HG03097 (cell line): ENCODE measurements around the gene ASB1.
"Not testable (repeated sequence)": the region's sequence is repeated elsewhere in the genome, so short reads cannot be mapped to it uniquely, and the experiment has no call there.

Source experiments
- ATAC-seq: cut with Tn5 transposase; IDR thresholded peaks from one replicate; pipeline ENCODE4 v1.9.1; 2021; ENCODE audit not compliant: unreplicated experiment, low FRiP score

The ASB1 gene

DNA sequence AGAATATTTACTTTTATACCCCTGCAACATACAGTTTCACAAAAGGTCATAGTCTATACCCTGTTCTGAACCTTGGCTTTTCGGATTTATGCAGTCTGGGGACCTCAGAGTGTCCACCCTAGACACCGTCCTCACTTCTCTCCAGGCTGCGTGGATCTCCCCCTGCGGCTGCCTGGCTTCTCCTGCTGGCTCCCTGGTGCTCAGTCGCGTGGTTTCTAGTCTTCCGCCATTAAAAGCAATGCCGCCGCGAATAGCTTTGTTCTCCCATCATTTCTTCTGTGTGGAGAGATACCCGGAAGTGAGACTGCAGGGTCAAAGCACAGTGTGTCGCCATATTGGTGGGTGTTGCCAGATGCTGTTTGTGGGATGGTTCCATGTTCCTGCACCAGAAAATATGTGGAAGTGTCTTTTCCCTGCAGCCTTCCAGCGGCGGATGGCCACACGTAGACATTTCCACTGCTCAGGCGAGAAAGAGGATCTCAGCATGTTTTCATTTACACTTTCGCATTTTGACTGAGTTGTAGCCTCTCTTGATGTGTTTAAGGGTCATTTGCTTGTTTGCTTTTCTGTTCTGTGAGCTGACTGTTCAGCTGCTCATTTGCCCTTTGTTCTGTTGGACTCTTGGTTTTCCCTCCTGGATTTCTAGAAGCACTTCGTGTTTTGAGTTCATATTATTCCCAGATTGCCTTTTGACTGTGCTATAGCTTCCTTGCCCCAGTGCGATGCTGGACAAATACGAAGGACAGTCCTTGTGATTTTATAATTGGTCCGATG lies 22.9 kb upstream of the ASB1 start:
- no peak for ATAC-seq

DNA sequence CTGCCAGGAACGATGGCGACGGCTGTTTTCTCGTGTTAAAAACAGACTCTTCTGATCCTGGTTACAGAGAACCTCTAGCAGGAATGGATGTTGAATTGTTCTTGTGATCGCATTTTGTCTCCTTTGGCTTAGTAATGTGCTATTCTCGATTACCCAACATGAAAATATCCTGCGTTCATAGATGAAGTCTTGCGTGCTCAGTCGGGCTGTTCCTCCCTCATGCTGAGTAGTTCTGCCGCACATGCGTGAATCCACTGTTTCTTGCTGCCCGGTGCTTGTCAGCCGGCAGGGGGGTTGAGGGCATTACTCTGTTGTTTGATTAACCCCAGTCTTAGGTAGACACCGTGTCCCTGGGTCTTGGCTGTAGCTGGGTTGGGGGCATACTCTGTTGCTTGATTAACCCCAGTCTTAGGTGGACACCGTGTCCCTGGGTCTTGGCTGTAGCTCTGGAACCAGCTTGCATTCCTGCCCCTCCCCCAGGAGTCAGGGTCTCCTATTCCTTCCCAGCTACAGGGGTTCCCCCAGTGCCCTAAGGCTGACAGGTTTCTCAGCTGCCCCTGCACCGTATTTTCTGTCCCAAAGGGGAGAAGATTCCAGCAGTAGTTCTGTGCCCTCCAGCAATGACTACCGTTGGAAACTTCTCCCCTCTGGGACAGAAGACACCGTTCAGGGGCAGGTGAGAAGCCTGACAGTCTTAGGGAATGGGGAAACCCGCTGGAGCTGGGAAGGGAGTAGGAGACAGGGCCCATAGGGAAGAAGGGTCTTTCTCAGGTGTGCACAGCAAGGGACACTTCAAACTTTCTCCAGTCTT lies 22.1 kb upstream of the ASB1 start:
- no peak for ATAC-seq

DNA sequence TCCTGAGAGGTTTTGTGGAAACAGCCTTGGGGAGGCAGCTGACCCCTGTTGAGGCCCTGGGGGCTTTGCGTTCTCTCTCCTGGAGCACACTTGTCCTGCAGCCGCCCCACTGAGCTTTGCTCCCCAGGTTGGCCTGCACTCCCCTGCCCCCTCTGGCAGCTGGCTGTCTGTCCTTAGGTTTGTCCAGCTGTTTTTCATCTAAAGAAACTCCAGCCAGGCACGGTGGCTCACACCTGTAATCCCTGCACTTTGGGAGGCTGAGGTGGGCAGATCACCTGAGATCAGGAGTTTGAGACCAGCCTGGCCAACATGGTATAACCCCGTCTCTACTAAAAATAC lies 21.5 kb upstream of the ASB1 start:
- ATAC-seq: not testable (repeated sequence)

DNA sequence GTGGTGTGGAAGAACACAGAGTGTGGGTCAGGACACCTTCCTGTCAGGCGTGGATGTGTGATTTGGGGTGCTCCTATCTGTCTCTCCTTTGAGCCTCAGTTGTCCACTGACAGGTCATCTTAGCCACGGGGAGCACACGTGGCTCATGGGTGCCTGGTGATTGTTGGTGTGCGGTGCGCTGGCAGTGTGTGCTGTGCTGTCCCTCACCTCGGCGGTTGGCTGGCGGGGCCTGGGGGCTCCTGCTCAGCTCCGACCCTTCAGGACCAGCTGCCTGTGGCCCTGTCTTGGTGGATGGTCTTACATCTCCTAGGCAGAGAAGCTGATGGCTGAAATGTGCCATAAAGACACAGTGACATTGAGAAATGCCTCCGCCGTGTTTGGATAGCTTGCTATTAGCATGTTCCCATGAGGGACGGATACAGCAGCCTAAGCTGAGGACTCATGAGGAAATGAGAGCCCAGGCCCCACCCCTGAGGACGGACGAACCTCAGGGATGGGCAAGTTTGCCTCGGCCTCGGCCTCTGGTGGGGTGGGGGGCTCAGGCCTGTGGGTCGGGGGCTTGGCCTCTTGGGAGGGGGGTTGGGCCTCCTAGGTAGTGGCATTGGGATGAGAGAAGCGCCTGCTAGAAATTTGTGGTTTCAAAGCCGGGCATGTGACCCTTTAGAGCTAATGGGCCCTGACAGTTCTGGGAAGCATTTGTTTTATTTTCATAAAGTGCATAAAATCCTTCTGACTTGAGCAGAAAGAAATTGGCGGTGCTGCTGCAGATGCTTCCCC lies 20.3 kb upstream of the ASB1 start:
- ATAC-seq: no peak

DNA sequence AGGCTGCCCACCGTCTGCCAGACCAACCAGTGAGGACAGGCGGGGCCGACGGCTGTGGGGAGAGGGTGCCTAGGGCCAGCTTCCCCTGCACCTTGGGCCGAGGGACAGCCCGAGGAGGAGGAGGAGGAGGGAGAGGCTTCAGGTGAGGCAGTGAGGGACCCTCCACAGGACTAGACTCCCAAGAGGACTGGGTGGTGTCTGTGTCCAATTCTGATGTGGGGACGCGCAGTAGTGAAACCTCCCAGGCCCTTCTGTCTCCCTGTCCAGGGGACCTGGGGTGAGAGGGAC lies 19.8 kb upstream of the ASB1 start:
- no peak for ATAC-seq

DNA sequence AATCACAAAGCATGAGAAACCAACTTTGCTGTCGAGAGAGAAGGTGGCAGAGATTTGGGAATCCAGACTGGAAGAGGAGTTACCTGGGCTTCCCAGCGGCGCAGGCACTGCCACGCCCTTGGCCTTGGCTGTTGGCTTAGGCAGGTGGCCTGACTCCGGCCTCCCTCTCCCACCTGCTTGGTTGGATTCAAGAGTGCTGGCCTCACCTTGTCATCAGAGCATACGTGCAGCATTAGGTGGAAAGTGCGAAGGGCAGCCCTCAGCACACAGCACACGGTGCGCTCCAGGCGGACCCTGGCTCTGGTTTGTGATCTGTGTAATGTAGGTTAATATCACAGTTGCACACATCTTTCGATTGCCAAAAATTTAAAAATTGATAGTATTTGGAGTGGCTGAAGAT lies 19.2 kb upstream of the ASB1 start:
- no peak for ATAC-seq

DNA sequence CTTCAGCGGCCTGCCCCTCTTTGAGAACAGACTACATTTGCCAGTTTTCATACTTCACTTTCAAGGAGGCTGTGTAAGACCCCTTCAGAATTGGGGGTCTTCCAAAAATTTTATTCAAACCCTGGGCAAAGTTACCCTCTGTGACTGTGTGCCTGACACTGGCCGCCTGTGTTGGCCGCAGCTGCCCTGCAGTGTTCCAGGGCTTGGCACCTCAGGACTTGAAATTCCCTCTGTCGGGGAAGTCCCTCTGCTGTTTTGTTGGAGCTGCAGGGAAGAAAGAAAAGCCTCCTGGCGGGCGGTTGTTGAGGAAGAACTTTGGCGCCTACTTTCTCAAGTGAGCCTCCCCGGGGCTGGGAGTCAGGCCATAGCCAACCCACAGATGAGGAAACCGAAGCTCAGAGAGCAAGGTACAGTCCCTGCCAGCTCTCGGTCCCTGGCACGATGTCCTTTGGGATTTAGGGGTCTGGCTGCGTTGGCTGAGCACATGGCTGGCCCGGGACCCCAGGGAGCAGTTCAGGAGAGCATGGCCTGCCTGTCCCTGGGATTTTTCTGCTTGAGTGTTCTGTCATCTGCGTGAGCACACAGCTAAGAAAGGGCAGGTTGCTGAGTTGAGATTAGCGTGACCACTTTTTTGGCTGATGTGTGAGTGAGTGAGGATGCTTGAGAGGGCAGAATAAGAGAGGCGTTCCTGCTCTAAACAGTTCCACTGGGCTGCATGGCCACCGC lies 17.9 kb upstream of the ASB1 start:
- no peak for ATAC-seq

DNA sequence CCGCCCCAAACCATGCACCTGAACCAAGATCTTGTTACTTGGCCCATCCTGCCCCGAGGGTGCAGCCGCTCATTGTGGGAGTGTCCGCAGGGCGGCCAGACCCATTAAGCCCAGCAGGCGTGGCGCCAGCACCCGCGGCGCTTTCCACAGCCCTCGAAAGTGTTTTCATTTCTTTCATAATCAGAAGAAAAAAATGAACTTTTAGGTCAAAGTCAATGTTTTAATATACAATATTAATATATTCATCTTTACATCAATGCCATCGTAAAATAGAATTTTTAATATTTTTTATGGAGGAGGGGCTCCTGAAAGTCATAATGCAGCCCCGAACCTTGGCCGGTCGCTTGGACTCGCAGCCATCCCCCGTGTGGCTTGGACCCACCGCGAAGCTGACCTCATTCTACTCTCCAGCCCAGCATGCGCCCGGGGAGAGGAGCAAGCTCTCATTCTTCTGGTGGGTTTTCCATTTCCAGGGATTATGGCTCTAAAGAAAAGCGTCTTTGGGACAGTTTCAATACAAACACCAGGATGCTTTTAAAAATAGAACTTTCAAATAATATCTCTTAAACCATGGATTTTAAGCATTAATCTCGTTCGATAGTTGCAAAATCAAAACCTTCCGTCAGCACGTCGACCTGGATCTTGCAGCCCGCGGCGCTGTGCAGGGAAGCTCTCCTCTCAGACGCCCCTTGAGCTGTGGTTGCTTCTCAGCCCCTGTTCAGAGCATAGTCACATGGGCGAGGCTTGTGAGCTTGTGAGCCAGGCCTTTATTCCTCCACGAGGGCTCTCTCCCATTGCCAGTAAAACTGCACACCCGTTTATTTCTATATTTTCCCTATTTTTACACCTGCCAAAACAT lies 17.2 kb upstream of the ASB1 start:
- no peak for ATAC-seq

DNA sequence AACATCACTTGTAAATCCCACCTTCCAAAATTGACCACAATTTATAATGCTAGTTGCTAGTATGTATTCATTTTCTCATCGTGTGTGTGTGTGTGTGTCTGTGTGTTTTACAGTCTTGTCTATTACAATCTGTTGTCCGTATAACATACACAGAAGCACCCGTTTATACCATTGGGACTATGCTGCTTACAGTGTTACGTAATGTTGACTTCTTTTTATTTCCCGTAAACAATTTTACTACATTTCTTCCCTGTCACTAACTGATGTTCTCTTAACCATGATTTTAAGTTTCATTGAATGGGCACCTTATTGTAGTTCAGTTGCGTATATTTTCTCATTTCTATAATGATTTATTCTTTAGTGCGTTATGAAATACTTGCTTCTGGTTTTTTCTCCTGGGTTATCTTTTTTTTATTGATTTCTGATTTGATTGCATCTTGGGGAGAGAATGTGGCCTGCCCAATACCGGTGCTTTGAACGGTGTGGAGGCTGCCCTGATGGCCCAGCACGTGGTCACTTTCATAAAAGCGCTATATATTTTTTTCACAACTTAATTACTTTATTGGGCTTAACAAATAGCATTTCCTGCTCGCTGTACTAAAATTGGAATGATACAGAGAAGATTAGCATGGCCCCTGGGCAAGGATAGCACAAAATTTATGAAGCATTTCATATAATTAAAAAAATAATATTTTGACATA lies 14.5 kb upstream of the ASB1 start:
- no peak for ATAC-seq

DNA sequence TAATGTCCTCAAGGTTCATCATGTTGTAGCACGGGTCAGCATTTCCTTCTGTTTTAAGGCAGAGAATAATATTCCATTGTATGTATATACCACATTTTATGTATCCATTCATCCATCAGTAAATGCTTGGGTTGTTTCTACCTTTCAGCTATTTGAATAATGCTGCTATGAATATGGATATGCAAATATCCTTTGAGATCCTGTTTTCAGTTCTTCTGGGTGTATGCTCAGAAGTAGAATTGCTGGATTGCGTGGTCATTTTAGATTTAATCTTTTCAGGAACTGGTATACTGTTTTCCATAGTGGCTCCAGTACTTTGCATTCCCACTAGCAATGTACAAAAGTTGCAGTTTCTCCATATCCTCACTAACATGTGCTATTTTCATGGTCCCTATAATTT lies 13.4 kb upstream of the ASB1 start:
- ATAC-seq: no peak

DNA sequence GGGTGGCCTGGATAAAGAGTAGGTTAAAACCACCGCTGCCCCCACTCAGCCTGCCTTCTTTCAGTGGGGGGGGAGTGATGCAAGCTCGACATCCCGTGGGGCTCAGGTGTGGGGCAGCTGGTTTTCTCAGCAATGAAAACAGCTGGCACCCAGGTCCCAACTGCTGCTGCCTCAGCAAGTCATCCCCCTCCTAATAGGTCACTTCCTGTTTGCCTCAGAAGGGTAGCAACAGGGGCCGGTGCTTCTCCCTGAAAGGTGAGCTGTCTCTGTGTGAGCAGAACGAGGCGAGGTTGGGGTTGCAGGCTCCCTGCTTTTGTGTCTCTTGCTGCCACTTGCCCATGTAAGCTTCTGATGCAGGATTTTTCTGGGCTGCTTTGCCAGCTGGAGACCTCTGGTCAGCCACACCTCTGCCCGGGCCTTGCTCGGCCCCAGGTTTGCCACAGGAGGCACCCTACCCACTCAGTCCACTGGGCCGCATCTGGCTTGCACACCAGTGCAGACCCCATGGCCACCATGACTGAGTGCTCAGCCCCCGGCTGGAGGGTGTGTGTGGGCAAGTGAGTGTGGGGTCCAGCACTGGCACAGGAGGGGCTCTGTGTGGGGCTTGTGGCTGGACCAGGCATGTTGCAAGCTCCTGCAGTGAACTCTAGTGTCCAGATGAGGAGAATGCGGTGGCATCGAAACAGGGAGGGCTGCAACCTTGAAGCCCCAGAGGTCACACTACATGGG lies 11.5 kb upstream of the ASB1 start:
- ATAC-seq: no peak

DNA sequence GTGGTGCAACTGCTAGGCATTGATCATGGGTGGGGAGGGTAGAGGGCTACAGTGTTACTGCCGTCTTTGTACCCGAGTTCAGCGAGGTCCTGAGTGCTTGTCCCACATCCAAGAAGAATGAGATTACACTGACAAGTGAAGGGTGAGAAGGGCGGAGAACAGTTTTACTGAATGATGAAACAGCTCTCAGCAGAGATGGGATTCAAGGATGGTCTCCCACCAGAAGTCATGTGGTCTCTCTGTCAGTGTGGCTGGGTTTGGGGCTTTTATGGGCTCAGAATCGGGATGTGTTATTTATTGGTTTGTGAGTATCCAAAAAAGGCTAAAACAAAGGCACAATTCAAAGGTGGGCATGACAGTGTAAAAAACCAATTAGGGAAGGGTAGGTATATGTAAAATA lies 10.8 kb upstream of the ASB1 start:
- ATAC-seq: no peak

DNA sequence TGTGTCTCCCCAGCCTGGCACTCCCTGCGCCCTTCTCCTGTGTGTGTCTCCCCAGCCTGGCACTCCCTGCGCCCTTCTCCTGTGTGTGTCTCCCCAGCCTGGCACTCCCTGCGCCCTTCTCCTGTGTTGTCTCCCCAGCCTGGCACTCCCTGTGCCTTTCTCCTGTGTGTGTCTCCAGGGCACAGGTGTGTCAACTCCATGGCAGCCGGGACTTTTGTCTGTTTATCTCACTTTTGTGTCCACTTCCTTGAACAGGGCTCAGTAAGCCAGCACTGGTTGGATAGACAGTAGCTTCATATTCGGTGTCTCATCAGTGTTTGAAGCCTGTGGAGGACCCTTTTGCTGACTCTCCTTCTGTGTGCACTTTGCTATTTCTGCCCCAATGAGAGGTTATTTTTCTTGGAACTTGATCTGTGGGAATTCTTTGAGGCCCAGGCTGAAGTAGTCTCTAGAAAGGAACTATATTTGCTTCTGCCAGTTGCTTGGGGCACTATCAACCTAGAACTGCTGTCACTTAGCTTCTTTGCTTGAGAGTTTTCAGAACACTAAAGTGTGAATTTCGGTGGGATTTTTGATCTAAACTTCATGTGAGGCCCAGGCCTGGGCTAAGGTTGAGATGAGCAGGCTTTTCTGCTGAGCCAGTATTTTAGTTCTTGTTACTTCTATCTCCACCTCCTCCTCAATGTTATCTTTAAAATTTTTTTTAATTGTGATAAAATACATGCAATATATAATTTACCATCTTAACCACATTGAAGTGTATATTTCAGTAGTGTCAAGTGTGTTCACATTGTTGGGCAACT lies 8.3 kb upstream of the ASB1 start:
- ATAC-seq: no peak

DNA sequence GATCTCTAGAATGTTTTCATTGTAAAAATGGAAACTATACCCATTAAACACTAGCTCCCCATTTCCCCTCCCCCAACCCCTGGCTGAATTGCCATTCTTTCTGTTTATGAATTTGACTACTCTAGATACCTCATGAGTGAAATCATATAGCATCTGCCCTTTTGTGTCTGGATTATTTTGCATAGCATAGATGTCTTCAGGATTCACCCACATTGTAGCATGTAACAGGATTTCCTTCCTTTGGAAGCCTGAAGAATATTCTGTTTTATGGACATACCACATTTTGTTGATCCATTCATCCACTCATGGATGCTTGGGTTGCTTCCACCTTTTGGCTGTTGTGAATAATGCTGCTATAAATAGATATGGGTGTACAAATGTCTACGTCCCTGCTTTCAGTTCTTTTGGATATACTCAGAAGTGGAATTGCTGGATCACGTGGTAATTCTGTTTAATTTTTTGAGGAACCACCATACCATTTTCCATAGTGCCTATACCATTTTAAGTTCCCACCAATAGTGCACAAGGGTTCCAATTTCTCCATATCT lies 7.7 kb upstream of the ASB1 start:
- ATAC-seq: no peak

DNA sequence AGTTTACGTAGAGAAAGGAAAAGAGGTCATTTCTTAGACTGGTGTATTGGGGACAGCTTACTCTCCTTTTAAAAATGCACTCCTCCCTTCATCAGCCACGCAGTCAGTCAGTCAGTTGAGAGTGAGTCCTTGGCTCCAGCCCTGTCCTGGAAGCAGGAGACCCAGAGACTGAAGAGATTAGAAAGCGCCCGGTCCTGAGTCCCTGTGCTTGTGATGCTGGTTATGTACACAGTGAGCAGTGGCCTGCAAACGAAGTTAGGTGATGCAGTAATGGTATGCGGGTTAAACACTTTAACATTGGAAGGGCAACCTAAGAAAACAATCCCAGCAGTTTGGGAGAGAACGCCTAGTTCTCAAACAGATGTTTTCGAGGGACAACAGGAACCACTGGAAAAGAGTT lies 6.3 kb upstream of the ASB1 start:
- ATAC-seq: no peak

DNA sequence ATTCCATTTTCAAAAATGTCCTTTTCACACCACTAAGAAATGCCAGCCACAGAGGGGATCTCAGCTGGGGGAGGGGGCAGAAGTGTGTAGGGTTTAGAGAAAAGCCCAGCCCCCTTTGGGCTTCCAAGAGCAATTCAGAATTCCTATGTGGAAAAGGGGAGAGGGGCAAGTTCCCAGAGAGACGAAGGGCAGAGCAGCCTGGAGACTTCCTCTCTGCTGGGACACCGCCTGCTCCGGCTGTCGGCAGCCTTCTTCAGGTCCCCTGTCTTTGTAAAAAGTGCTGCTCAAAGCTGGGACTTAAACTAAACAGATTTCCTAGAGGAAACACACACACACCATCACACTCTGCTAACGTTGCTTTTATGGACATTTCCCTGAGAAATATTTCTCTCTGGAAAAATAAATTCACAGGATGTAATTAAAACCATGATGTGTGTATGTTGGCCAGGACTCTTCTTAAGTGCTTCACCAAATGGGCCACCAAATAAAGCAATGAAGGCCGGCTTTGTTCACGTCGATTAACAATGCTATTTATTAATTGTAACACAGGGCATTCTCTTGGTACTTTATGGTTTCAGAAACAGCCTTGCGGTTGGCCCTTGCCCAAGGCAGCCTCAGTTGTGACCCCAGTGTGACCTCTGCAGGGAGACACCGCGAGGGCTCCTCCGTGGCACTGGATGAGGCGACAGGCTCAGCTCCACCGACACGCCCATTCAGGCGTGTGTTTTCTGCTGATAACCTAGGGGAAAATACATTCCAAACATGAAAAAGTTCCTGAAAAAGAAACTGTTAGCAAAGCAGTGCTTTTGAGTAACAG lies 5.6 kb upstream of the ASB1 start:
- no peak for ATAC-seq

DNA sequence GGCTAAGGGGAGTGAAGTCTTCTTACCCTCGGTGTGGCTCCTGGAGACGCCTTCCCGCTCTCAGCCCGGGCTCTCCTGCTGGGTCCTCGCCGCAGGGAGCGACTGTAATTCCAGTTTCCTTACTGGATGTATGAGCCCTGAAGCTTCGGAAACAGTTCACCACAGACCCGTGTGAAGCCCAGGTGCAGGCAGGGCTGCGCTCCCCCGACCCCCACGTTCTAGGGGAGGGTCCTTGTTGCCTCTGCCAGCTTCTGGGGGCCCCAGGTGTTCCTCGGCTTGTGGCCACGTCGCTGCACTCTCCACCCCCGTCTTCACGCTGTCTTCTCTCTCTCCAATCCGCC lies 5.1 kb upstream of the ASB1 start:
- ATAC-seq: no peak
